ENCODE results near the gene SHC1.

DNA sequence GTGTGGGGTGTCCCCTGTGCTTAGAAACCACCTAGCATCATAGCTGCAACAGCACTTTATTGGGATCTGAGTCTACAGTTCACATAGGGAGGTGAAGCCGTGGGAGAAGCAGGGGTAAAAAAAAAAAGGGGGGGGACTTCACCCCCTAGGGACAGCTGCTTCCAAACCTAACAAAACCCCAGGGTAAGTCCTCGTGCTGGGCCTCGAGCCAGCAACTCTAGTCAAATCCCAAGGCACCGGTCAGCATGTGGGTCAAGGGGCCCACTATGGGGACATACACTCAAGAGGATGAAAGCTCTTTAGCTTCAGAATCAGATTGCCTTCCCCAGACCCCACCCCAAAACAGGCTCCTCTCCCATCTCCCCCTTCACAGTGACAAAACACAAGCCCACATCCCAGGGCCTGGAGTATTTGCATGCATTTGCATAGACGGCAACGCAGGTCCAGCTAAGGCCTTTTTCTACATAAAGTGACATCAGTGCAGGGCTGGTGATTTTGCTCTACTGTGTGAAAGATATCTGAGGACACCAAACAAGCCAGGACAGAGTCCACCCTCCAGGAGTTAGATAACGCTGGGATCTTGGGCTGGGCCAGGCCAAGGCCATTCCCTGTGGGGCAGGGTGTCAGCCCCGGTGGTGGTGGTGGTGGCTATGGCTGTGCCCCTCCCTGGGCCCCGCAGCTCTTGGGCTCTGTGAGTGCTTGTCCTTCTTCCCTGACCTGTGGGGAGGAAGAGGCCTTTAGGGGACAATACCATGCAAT, 26.0 kb downstream of the SHC1 start:
- TF ChIP-seq, protein P1, sequence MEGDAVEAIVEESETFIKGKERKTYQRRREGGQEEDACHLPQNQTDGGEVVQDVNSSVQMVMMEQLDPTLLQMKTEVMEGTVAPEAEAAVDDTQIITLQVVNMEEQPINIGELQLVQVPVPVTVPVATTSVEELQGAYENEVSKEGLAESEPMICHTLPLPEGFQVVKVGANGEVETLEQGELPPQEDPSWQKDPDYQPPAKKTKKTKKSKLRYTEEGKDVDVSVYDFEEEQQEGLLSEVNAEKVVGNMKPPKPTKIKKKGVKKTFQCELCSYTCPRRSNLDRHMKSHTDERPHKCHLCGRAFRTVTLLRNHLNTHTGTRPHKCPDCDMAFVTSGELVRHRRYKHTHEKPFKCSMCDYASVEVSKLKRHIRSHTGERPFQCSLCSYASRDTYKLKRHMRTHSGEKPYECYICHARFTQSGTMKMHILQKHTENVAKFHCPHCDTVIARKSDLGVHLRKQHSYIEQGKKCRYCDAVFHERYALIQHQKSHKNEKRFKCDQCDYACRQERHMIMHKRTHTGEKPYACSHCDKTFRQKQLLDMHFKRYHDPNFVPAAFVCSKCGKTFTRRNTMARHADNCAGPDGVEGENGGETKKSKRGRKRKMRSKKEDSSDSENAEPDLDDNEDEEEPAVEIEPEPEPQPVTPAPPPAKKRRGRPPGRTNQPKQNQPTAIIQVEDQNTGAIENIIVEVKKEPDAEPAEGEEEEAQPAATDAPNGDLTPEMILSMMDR (IDR thresholded peaks at IDR 0.05; ENCODE audit: borderline replicate concordance, extremely low read depth, low read length, poor library complexity, severe bottlenecking) = no peak
- no peak for TF ChIP-seq EZH2 (IDR thresholded peaks at IDR 0.05; ENCODE audit: borderline replicate concordance, low read depth, low read length, severe bottlenecking)

Measured in DND-41 (cell line).